ENCODE data around the gene CUL7.
A peak's percentile ranks its signal among the peaks of the same experiment; 100 is the strongest.

CUL7 gene

DNA sequence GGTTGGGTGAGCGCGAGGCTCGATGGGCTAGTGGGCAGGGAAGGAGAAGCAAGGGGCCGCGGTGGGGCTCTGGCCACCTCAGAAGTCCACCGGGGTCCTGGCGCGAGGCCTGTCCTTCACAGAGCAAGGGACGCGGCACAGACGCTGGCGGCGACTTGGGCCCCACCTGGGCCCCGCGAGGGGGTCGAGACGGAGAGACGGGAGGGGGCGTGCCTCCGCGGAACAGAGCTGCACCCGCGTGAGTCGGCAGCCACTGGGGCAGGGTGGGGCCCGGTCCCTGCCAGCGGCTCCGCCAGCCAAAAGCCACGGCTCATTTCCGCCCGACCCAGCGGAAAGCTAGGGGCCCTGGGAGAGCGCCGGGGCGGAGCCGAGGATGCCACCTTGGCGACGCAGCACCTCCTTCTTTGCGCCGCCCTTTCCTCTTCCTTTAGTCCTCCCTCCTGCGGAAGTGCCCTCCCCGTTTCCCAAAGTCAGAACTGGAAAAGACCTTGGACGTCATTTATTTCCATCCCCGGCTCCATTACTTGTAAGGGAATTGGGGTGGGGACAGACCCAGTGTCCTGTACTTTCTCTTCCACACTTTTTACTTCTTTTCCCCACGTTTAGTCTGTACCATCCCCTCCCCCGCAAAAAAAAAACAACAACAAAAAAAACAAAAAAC is at the start of gene CUL7:
Gene CUL7 (minus strand): TSS at position 307 of the 661 bp plus-strand sequence. CDS start 1,063 bp downstream, outside the sequence.
- Histone ChIP-seq H3K79me2 (ENCODE audit: insufficient read depth, low read length) (peaks cover 8% of the 10 kb centered on the region), H3K9me3 (ENCODE audit: low read length) (no peaks in the 10 kb centered on the region), H4K20me1 (ENCODE audit: insufficient read depth, low read length) (no peaks in the 10 kb centered on the region), H2AFZ (ENCODE audit: low read length) (peak within 1 kb of the TSS; percentile 71; the same call in 1 of the 2 replicates), H3K9me2 (ENCODE audit: low read depth, low read length) (no peaks in the 10 kb centered on the region), H3K4me3 (ENCODE audit: low read depth, low read length, poor library complexity, severe bottlenecking) (peak within 1 kb of the TSS; percentile 78), H3K9ac (ENCODE audit: low read length) (peak within 1 kb of the TSS; percentile 85), H3K36me3 (ENCODE audit: insufficient read depth, low read length) (peaks cover 16% of the 10 kb centered on the region), H3K27ac (ENCODE audit: low read depth, low read length, poor library complexity, severe bottlenecking) (peak within 1 kb of the TSS; percentile 66), H3K4me1 (ENCODE audit: insufficient read depth, low read length, severe bottlenecking) (peaks cover 34% of the 10 kb centered on the region), H3F3A (ENCODE audit: insufficient read depth, low read length) (no peaks in the 10 kb centered on the region), H3K27me3 (ENCODE audit: insufficient read depth, low read length) (no peaks in the 10 kb centered on the region), H3K4me2 (ENCODE audit: low read length) (peak within 1 kb of the TSS; percentile 80)
- TF ChIP-seq, protein P1, sequence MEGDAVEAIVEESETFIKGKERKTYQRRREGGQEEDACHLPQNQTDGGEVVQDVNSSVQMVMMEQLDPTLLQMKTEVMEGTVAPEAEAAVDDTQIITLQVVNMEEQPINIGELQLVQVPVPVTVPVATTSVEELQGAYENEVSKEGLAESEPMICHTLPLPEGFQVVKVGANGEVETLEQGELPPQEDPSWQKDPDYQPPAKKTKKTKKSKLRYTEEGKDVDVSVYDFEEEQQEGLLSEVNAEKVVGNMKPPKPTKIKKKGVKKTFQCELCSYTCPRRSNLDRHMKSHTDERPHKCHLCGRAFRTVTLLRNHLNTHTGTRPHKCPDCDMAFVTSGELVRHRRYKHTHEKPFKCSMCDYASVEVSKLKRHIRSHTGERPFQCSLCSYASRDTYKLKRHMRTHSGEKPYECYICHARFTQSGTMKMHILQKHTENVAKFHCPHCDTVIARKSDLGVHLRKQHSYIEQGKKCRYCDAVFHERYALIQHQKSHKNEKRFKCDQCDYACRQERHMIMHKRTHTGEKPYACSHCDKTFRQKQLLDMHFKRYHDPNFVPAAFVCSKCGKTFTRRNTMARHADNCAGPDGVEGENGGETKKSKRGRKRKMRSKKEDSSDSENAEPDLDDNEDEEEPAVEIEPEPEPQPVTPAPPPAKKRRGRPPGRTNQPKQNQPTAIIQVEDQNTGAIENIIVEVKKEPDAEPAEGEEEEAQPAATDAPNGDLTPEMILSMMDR (IDR thresholded peaks at IDR 0.05; ENCODE audit: low read length), result no peak
- no peak for TF ChIP-seq EZH2 (IDR thresholded peaks at IDR 0.05; ENCODE audit: borderline replicate concordance, low read length)

DNA sequence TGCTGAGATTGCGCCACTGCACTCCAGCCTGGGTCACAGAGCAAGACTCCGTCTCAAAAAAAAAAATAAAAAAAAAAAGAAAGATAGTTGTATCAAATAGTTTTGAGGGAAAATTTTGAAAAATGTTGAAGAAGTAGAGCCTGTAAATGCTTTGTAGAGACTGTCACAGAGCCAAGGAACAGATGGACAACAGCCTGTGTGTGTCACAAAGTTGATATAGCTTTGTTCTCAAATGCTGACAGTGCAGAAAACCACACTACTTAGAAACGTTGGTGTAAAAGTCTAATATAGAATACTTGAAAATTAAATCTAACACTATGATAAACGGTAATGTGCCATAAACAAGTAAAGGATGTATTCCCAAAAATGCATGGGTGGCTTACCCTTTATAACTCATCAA is 47.8 kb upstream of the CUL7 start:
- H3K27me3 ChIP-seq (ENCODE audit: insufficient read depth, low read length), result 0 out of 2 replicates have a peak, but pooled peaks cover 4% of the 10 kb centered on the region
- no peak overlapping the region for H3K27ac ChIP-seq (ENCODE audit: low read depth, low read length, poor library complexity, severe bottlenecking)
- H3K79me2 ChIP-seq (ENCODE audit: insufficient read depth, low read length), result no peaks in the 10 kb centered on the region
- H2AFZ ChIP-seq (ENCODE audit: low read length), result no peak overlapping the region
- H3K9me2 ChIP-seq (ENCODE audit: low read depth, low read length), result no peaks in the 10 kb centered on the region
- H3K4me1 ChIP-seq (ENCODE audit: insufficient read depth, low read length, severe bottlenecking), result peaks cover 7% of the 10 kb centered on the region
- H3K4me2 ChIP-seq (ENCODE audit: low read length), result no peak overlapping the region
- no peak for TF ChIP-seq EZH2 (IDR thresholded peaks at IDR 0.05; ENCODE audit: borderline replicate concordance, low read length)
- TF ChIP-seq, protein P1 (IDR thresholded peaks at IDR 0.05; ENCODE audit: low read length), result no peak
- no peaks in the 10 kb centered on the region; the same call in 1 of the 2 replicates for H3F3A ChIP-seq (ENCODE audit: insufficient read depth, low read length)
- H4K20me1 ChIP-seq (ENCODE audit: insufficient read depth, low read length), result no peaks in the 10 kb centered on the region
- no peak overlapping the region for H3K4me3 ChIP-seq (ENCODE audit: low read depth, low read length, poor library complexity, severe bottlenecking)
- H3K9ac ChIP-seq (ENCODE audit: low read length), result no peak overlapping the region
- no peaks in the 10 kb centered on the region for H3K9me3 ChIP-seq (ENCODE audit: low read length)
- H3K36me3 ChIP-seq (ENCODE audit: insufficient read depth, low read length), result no peaks in the 10 kb centered on the region

- Histone ChIP-seq H3K79me2 (ENCODE audit: insufficient read depth, low read length) (no peaks in the 10 kb centered on the region), H3K9ac (ENCODE audit: low read length) (no peak overlapping the region), H3K27me3 (ENCODE audit: insufficient read depth, low read length) (no peaks in the 10 kb centered on the region), H3K9me2 (ENCODE audit: low read depth, low read length) (no peaks in the 10 kb centered on the region), H4K20me1 (ENCODE audit: insufficient read depth, low read length) (no peaks in the 10 kb centered on the region), H3F3A (ENCODE audit: insufficient read depth, low read length) (no peaks in the 10 kb centered on the region), H3K36me3 (ENCODE audit: insufficient read depth, low read length) (no peaks in the 10 kb centered on the region), H3K4me3 (ENCODE audit: low read depth, low read length, poor library complexity, severe bottlenecking) (no peak overlapping the region), H3K4me1 (ENCODE audit: insufficient read depth, low read length, severe bottlenecking) (peaks cover 7% of the 10 kb centered on the region), H3K27ac (ENCODE audit: low read depth, low read length, poor library complexity, severe bottlenecking) (no peak overlapping the region), H3K9me3 (ENCODE audit: low read length) (no peaks in the 10 kb centered on the region), H3K4me2 (ENCODE audit: low read length) (no peak overlapping the region), H2AFZ (ENCODE audit: low read length) (no peak overlapping the region)
- TF ChIP-seq EZH2 (IDR thresholded peaks at IDR 0.05; ENCODE audit: borderline replicate concordance, low read length), result no peak
- TF ChIP-seq, protein P1 (IDR thresholded peaks at IDR 0.05; ENCODE audit: low read length), result no peak
Measured at GRCh38 chr6:43097502-43097901, 43.9 kb upstream of the CUL7 start.

Data from OCI-LY1 (cell line).